HG03060 (cell line): ENCODE results near the gene OSBPL3.
"Not testable (repeated sequence)": the region's sequence is repeated elsewhere in the genome, so short reads cannot be mapped to it uniquely, and the experiment has no call there.

Source experiments
- ATAC-seq: cut with Tn5 transposase; IDR thresholded peaks from one replicate; pipeline ENCODE4 v1.9.1; 2021; ENCODE audit warnings: low read depth, moderate number of reproducible peaks; ENCODE audit not compliant: unreplicated experiment

OSBPL3 gene

DNA sequence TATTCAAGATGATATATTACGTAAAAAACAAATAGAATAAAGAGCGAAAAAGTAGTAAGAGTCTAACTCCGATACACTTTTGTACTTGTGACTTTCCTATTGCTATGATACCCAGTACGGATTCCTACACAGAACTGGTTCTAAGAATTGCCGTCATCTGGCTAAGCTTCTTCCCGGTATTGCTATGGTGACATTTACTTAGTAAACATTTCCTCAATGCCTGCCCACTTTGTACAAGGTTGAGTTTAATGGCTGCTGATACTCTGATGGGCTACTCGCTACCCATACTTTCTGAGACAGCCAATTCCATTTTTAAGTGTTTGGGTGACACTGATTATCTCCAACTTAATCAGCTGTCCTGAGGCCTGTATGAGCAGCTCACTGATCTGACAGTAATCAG, 55.6 kb downstream of the OSBPL3 start:
- ATAC-seq, result no peak

DNA sequence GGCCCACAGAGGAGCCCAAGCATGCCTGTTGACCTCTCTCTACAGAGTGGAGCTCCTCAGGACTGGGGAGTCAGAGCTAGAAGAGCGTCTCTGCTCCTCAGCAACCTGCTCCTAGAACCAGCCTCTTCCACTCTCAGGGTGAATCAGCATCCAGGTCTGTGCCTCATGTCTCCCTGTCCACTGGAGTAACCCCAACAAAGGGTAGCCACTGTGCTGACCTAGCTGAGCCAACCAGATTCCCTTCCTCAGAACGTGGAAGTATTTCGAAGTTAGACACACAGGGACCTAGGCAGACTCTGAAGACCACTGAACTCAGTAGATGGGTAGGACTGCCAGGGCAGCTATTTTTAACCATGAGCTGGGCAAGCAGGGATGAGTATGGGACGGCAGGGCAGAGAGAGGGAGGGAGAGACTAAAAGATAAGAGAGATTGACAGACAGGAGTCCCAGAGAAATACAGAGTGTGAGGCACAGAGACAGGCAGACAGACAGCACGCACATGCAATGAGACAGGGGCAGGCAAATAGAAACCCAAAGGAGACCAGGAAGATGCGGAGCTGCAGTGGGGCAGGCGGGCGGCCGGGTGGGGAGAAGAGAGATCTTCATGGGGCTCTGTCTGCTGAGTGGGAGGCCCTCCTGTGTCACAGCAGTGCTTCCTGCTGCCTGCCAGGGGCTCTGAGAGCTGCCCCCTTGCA, 56.7 kb downstream of the OSBPL3 start:
- ATAC-seq, result no peak

DNA sequence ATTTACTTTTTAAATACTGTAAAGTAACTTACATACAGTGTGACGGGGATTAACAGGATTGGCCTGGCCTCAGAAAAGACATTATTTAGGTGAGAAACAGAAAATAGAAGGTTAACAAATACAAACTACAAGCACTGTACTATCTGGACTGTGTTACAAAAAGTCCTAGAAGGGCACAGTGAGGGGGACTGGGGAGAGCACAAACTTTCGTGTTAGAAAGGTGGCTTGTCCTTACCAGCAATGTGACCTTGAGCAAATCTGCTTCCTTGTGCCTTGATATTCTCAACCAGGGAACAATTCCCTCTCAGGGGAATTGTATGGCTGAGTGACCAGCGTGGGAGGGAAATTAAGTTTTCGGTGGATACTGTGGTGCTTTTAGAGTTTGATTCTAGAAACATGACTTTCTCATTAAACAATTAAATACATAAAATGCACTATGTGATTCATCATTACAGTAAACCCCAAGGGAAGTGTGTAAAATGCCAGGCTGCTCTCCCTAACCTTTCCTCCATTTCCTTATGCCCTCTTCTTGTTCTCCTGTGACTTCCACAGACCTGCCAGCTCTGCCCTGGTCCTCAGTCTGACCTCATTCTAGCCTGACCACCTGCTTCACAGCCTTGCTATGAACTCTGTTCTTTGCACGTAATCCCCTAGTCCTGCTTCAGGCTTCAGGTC, 57.7 kb downstream of the OSBPL3 start:
- ATAC-seq, result no peak

- ATAC-seq, result no peak
These were observed 58.7 kb downstream of the OSBPL3 start for GRCh38 chr7:24921362-24921679.

DNA sequence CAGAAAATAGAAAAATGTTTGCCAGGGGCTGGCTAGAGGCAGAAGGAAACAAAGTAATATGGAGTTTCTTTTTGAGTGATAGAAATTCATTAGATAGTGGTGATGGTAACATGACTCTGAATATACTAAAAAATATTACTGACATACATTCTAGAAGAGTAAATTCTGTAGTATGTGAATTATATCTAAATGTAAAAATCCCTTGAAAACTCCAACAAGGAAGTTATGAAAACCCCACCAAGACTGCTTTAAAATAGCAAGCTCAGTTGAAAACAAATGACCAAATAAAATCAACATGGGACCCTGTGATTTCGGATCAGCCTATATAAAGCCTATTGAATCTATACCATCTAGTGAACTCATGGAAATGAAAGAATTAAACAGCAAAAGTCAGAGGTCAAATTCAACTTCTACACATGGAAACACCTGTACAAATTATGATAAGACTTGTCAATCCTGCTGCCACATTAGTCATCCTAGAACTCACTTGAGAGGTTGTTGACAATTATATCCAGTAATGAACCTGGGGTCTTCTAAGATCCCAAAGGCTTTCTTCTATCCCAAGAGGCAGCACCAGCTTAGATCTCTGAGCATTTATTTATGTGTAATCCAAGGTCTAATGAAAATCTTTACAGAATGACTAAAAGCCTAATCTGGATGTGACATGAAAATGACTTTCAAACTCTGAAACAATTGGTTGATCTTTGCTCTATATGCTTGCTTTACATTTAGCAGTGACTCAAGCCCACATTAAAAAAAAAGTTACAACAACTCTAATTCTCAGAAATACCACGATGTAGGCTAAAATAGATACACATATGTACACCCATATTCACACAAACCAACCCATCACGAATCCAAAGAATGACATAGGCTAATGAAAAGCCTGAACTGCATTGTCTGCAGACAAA, 59.3 kb downstream of the OSBPL3 start:
- ATAC-seq, result no peak

DNA sequence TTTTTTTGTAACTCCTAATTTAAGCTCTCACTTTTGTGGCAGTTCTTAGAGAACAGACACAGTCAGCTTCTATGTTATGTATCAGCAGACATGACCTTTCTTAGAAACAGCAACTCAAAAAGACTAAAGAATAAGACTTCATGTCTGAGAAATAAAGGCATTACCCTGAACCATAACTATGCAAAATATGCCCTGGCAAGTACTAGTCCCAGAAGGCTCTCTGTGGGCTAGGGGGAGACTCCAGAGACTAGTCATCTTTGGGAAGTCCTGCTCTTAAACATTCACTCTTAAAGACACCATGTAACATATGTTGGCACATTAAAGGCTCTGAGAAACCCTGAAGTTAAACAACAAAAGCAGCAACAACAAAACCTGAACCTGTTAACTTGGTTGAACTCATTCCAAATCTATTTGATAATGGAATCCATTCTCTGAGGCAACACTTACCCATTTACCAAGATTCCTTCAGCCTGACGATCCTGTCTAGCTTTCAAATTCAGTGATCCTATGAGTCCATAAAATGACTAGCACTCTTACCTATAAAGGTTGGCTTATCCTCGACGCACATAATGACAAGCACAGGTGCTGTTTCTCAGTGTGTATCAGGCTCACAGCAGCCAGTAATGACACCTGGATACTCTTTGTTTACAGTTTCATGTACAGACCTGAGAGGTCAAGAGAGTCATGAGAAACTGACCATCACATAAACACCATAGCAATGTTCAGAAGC, 62.3 kb downstream of the OSBPL3 start:
- no peak for ATAC-seq

DNA sequence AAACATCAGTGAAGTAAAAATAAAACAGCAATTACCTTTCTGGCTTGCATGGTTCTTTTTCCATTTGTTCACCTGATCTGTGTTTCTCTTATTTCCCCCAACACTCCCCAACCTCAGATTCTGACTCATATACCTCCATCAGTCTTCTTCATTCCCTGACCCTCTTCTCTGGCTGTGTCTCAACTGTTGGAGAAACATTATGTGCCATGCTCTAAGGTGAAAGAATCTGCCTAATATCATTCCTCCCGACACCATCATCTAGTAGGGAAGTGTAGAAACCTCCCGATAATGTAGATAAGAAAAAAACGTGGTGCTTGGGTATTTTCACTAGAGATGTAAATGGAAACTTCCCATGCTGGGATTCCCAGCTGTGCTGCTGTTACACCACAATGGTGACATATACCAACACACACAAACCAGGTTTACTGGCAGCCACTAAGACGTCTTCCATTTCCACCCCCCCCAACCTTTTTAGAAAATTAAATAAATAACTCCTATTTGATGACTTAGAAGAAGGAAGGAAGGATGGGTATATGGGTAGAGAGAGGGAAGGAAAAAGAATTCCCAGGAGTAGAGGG, 63.4 kb downstream of the OSBPL3 start:
- no peak for ATAC-seq

GRCh38 chr7:24914465-24914859, 65.5 kb downstream of the OSBPL3 start:
- no peak for ATAC-seq

DNA sequence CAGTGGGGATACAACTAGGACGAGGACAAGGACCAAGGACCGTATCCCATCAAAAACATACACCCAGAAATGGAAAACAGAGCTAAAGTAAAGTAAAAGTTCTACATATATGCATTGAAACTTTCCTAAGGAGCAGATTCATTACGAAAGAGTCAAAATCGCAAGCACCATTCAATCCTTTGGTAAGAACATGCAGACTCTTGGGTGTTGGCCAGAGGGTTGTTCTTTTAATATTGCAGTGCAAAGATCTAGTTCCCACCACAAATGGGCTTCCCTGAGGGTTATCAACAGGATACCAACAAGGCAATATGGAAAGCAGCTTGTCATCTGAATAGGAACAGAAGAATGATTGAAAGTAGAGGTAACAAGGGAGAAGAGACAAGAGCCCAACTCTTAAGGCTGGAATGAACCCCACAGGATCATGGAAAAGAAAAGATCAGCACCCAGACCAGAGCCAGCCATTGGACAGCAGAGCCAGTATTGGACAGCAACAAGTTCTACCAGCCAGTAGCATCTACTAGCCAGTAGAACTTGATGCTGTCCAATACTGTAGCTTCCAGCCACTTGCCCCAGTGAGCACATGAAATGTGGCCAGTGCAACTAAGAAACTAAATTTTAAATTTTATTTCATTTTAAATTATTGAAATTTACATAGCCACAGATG, 66.0 kb downstream of the OSBPL3 start:
- ATAC-seq, result no peak

DNA sequence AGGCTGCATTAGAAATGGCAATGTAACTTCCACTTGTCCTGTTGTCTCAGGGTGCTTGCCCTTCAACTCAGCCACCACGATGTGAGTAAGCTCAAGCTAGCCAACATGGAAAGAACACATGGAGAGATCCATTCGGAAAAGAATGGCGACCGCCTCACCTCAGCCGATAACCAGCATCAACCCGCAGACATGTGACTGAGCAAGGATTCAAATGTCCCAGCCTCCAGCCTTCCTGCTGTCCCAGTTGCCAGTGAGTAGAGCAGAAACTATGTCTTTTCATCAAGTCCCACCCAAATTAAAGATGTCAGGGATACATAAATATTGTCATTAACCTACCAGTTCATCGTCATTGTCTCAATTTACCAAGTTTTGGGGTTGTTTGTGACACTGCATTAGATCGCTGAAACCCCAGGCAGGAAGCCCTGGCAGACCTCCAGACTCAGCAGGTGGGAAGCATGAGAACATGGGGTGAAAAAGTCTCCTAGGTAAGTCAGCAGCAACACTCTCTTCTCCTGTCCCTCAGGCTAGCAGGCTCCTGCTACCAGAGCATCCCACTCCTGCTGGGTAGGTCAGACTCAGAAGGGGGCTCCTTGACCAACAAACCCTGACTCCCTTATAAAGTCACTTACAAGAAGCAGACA, 67.0 kb downstream of the OSBPL3 start:
- ATAC-seq, result no peak

DNA sequence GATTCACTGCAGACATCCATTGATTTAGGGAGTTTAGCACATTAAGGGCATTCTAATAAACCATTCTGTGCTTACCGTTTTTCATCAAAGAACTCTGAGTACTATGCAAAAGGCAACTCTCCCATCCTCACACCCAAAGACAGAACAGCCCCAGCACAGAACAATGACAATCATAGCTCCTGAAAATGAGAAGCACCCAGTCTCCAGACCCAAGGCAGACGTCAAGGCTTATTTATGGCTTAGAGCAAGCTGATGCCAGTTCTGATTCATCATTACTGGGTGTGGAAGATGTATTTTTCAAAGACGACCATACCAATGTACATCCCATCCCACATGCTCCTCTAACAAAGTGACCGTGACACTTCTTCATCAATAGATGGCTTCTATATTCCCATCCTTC, 67.6 kb downstream of the OSBPL3 start:
- ATAC-seq, result no peak

DNA sequence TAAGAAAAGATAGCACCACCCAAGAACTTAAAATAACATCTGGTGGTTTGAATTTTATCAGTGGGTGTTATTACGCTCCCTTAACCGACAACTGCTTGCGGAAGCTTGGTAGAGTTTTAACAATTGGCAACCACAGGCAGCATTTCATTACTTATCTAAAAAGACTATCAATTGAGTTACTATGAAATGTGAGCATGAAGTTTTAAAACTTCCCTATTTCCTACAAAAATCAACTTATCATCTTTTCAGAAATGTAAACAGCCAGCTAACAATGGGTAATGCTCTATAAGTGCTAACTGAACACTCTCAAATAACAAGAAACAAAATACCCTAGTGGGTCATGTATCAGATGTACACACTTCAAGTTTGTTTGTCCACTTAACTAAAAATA, 68.8 kb downstream of the OSBPL3 start:
- peak; percentile 31 for ATAC-seq

GRCh38 chr7:24910551-24911212, 69.3 kb downstream of the OSBPL3 start:
- no peak for ATAC-seq

GRCh38 chr7:24908727-24909126, 71.3 kb downstream of the OSBPL3 start:
- no peak for ATAC-seq

DNA sequence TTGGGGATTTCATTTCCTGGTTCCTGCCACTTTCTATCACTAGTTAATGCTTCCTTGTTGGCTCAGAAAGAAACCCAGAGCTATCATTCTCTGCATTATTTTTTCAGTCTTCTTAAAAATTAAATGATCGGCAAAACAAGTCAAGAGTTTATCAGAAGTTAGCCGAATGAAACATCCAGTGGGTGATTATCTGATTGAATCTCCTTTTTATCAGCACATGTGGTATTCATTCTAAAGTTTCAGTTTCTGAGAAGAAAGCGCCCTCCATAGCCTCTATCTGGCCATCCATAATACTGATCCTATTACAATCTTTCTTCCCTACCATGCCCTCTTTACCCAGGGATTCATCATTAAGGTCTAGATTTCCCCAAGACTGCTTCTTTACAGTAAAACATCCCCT, 71.8 kb downstream of the OSBPL3 start:
- no peak for ATAC-seq

- peak; percentile 44 for ATAC-seq
These were observed 72.6 kb downstream of the OSBPL3 start for GRCh38 chr7:24907311-24907886.

DNA sequence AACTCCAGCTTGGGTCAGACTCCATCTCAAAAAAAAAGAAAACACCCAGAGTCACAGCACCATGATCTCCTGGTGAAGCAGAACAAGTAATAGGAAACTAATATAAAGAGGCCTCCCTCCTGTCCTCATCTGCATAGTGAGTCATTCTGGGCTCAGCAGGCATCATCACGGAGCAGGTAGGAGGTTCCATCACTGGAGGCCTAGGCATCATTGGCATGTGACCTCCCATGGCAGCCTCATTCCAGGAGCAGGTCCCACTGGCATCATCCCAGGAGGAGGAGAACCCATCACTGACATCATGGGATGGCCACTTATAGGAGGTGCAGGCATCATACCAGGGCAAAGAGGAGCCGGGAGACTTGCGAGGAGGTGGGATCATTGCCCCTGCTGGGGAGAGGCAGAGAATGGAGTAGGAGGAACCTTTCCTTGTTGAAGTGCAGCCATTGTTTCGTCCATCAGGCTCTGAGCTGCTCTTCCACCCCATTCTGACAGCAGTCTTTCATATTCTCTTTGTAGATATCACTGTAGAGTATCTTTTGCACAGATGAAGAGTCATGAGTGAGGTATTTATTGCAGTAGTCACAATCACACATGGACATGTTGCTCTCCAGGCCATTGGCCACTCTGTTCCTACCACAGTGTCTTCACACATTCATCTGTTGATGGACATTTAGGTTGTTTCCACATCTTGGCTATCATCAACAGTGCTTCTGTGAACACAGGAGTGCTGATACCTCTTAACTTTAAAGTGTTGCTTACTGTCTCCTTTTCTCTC, 73.8 kb downstream of the OSBPL3 start:
- ATAC-seq, result no peak

DNA sequence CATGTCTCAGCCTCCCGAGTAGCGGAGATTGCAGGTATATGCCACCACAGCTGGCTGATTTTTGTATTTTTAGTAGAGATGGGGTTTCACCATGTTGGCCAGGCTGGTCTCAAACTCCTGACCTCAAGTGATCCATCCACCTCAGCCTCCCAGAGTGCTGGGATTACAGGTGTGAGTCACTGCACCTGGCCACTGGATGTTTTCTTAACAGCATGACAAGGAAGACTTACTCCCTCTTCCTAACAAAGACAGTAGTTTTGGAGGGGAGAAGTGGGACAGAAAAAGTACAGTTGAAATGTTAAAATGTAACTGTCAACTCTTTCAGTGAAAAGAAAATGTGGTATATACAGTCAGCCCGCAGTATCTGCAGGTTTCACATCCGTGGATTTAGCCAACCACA, 76.0 kb downstream of the OSBPL3 start:
- not testable (repeated sequence) for ATAC-seq
